HepG2 (cell line): Measurements from ENCODE around the gene NTN3. TPM values are rescaled to one million over a fixed set of nuclear protein-coding genes. Genes with fewer than 3 reads are reported as not detected.
A peak's percentile ranks its signal among the peaks of the same experiment; 100 is the strongest.

Experiments used
- ARID5B ChIP-seq: IDR thresholded peaks from 2 replicates; pipeline ENCODE4 v1.4.0; 2020; ENCODE audit warnings: mild to moderate bottlenecking, missing genetic modification reagents
- ATF6 ChIP-seq: sonication (generic); formaldehyde crosslinking; conservative IDR thresholded peaks from 2 replicates; pipeline ENCODE4 v1.4.0; 2020; ENCODE audit warnings: missing genetic modification reagents
- HOXA5 ChIP-seq: sonication (generic); formaldehyde crosslinking; IDR thresholded peaks from 2 replicates; pipeline ENCODE4 v1.4.0; 2020; ENCODE audit warnings: missing genetic modification reagents
- RARG ChIP-seq: sonication (generic); formaldehyde crosslinking; IDR thresholded peaks from 2 replicates; pipeline ENCODE4 v1.4.0; 2020; ENCODE audit warnings: low read depth, mild to moderate bottlenecking, missing genetic modification reagents
- SNAPC5 ChIP-seq: sonication (generic); formaldehyde crosslinking; IDR thresholded peaks from 2 replicates; pipeline ENCODE4 v1.8.1; 2023; ENCODE audit warnings: mild to moderate bottlenecking, missing genetic modification reagents, borderline replicate concordance
- TRIM22 ChIP-seq: fragments of 450-650 bp; IDR thresholded peaks from 2 replicates; pipeline ENCODE4 v1.6.1; 2017
- ZNF142 ChIP-seq: sonication (generic); formaldehyde crosslinking; IDR thresholded peaks from 2 replicates; pipeline ENCODE4 v1.4.0; 2020; ENCODE audit warnings: missing genetic modification reagents
- ZNF282 ChIP-seq: fragments of 450-650 bp; IDR thresholded peaks from 2 replicates; pipeline ENCODE4 v1.6.1; 2018; ENCODE audit not compliant: partially characterized antibody
- ZNF512B ChIP-seq: sonication (generic); formaldehyde crosslinking; IDR thresholded peaks from 2 replicates; pipeline ENCODE4 v1.5.1; 2020; ENCODE audit warnings: missing genetic modification reagents, mild to moderate bottlenecking, borderline replicate concordance
- ZNF577 ChIP-seq: sonication (generic); formaldehyde crosslinking; IDR thresholded peaks from 2 replicates; pipeline ENCODE4 v1.4.0; 2020; ENCODE audit warnings: mild to moderate bottlenecking, low read depth, missing genetic modification reagents, borderline replicate concordance
- ZSCAN31 ChIP-seq: sonication (generic); formaldehyde crosslinking; IDR thresholded peaks from 2 replicates; pipeline ENCODE4 v1.5.0; 2020; ENCODE audit warnings: low read depth, mild to moderate bottlenecking, missing genetic modification reagents
- polyA plus RNA-seq, 8 experiments: library from polyadenylated mRNA; depleted of rRNA in 3 of 8; stranded (reverse) in 7 of 8; unstranded in 1 of 8; fragments of >200 nt; fragmentation: Illumina TruSeq in 4 of 8; extraction: Trizol in 4 of 8; gene quantifications; 2 replicates each; pipeline versions ENCODE4 v1.2.1 to v1.2.3, GENCODE V29; 2011 to 2016; ENCODE audit warnings: low read depth in 4 of 8, missing spikeins in 1 of 8, mixed read lengths in 1 of 8; ENCODE audit not compliant: insufficient read depth in 1 of 8
- total RNA-seq, 5 experiments: library from RNA; depleted of rRNA; stranded (reverse); fragments of >200 nt; fragmentation: Illumina TruSeq; extraction: Trizol; gene quantifications; 2 replicates each; pipeline ENCODE4 v1.2.3, GENCODE V29; 2016; ENCODE audit warnings: low read depth in 1 of 5

NTN3 gene
- total and polyA plus RNA-seq, 2 of the 13 experiments (the other 11 are each of a cell fraction or from before 2014, with no cell fraction given): 0.09 to 0.20 TPM

GRCh38 chr16:2484898-2485508 is 13.9 kb downstream of the NTN3 start (continued):
- no peak for TF ChIP-seq ZNF512B (CRISPR knock-in tag)
- TF ChIP-seq RARG: no peak
- no peak for TF ChIP-seq ZNF282
- TF ChIP-seq ATF6: 0 out of 2 replicates have a peak, but pooled peaks have one; percentile 45
- no peak for TF ChIP-seq ZNF577 (CRISPR knock-in tag)
- TF ChIP-seq SNAPC5 (CRISPR knock-in tag): no peak
- TF ChIP-seq ZSCAN31 (CRISPR knock-in tag): peak; percentile 75; the same call in 1 of the 2 replicates
- TF ChIP-seq TRIM22: no peak
- no peak for TF ChIP-seq ZNF142 (CRISPR knock-in tag)
- peak; percentile 49; the same call in 1 of the 2 replicates for TF ChIP-seq HOXA5
- TF ChIP-seq ARID5B: peak; percentile 82
